Stimulated activated CD8-positive, alpha-beta memory T cell treated with anti-CD3 and anti-CD28 coated beads, Interleukin-15, amount 100 ng/mL, for 1 hour (primary cell): Measurements from ENCODE around the gene ABTB1.

Experiments
- DNase-seq: peaks from one replicate; pipeline ENCODE4 v3.0.0-alpha.2; 2020; ENCODE audit warnings: low read depth

The ABTB1 gene

DNA sequence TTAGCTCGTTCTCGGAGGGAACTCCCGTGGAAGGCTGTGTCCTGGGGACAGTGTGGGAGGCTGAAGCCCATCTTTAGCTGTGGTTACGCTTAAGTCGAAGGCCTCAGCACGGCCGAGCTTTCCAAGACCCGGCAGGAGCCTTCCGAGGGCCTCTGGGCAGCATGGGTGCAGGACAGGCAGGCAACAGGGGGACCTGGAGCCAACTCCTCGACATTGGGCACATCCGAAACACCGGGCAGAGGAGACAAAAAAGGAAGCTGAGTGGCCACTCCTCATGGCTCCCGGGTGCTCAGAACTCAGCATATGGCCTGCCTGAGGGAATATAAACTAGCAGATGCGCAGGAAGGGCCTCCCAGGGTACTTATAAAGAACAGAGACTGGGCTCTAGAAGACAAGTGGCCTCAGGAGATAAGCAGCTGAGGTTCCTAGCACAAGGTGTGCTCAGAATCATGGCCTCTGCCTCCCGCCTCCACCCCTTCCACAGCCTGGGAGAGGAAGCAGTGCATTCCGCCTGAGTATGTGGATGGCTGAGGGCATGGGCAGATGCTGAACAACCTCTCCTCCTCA, 34.1 kb downstream of the ABTB1 start:
- no peak for DNase-seq

DNA sequence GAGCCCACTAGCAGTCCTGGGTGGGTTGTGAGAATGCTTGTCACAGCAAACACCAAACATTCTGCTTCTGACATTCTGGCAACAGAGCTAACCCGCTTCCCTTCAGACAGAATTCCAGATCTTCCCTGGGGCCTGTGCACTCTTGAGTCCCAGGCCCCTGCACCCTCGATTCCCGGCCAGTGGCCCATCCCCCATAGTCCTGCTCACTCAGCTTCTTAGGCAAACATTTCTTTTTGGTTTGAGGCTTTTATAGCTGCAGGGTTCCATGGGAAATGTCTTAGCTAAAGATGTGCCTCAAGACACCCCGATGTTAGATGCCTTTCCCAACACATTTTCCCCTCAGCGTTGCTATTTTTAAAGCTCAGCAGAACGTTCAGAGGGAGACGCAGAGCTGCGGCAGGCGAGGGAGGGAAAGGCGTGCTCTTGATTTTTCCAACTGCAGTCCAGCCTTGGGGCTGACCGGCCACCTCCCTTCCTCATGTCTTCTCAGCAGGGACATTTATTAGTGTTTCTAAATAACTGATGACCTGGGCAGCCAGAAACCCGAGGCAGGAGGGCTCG, 35.2 kb downstream of the ABTB1 start:
- DNase-seq: no peak

DNA sequence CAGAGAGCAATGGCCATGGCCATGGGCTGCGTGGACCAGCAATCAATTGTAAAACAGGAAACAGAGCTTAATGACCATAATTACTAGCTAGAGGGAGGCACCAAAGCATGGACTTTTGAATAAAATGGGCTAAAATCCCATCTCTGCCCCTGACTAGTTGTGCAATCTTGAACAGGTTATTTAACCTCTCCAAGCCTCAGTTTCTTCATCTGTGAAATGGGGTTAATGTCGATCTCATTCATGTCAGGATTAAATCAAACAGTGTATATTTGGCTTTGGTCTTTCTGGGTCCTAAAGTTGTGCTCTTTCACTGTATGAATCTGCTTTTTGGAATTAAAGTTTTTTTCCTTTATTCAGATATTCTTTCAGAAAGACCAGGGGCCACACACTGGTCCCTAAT, 36.1 kb downstream of the ABTB1 start:
- no peak for DNase-seq

DNA sequence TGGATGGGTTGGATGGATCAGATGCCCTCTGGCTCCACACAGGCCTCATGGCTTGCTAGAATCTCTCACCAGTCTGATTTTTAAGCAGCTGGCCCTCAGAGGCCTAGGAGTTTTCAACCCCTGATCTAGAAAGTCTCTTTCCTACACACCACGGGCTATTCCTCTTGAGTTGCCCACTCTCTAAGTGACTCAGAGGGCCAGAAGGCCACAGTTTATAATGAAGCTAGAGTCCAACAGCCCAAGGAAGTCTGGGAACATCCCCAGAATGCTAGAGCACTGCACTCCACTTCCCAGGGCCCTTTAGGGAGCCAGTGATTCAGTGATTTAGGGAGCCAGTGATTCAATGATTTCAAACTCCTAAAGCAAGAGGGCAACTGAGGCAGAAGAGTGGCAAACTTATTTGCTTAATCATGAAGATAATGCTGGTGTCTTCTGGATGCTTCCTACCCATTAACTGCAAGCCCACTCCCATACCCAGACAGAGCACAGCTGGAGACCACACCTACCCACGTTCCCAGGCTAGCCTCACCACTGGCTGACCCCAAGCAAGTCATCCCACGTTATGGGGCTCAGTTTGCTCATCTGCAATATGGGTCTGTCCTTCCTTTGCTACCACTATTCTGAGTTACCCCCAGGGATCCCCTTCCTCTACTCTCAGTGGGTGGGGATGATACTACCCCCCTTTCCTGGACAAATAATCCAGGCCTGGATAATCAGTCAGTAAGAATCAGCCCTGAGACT, 36.7 kb downstream of the ABTB1 start:
- DNase-seq: no peak

DNA sequence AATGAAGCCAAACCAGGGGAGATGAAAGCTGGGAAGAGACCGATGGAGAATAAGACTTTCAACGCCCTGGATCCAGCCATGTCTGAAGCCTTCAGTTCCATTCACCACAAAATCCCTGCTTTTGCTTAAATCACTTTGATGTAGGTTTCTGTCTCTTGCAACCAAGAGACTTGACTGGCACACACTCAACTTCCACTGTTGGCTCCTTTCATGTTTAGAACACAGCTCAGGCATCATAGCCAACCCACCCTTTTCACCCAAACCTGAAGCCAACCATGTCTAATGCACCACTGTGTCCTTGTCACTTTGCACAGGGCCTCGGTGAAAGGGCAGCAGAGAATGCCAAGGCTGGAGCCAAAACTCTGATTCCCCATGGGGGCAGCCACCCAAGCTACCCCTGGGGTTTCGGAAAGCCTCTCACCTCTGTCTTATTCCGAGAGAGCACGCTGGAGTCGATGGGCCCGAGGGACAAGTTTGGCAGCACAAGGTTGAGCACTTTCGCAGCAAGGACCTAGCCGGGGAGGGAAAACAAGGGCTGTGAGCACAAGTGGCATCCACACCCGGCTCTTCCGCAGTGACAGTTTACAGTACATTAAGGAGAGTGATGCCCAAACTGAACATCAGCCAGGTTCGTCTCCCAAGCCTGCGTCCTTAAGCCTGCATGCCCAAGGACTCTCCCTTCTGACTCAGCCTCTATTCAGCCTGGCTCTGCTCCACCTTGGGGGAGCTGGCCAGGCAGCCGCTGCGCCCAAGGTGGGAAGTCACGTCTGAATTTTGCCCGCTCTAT, 37.6 kb downstream of the ABTB1 start:
- DNase-seq: no peak

GRCh38 chr3:127711021-127711695, 38.4 kb downstream of the ABTB1 start:
- DNase-seq: no peak

GRCh38 chr3:127711896-127712295, 39.1 kb downstream of the ABTB1 start:
- no peak for DNase-seq

DNA sequence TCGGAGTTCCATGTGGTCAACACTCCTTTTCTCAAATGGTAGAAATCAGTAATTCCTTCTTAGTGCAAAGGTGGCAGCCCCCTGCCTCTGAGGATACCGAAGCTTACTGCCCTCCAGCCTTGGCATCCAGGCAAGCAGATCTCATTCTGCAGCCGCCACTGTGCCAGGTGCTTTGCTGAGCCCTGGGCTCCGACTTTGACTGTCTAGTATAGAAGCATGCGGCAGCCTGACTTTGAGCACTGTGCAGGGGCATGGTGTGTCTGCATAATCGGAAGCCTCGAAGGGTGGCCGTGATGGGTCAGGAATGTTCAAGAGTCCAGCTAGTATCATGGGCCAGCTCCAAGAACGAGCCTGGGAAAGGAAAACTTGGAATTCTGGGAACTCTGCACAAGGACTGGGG, 39.7 kb downstream of the ABTB1 start:
- no peak for DNase-seq

DNA sequence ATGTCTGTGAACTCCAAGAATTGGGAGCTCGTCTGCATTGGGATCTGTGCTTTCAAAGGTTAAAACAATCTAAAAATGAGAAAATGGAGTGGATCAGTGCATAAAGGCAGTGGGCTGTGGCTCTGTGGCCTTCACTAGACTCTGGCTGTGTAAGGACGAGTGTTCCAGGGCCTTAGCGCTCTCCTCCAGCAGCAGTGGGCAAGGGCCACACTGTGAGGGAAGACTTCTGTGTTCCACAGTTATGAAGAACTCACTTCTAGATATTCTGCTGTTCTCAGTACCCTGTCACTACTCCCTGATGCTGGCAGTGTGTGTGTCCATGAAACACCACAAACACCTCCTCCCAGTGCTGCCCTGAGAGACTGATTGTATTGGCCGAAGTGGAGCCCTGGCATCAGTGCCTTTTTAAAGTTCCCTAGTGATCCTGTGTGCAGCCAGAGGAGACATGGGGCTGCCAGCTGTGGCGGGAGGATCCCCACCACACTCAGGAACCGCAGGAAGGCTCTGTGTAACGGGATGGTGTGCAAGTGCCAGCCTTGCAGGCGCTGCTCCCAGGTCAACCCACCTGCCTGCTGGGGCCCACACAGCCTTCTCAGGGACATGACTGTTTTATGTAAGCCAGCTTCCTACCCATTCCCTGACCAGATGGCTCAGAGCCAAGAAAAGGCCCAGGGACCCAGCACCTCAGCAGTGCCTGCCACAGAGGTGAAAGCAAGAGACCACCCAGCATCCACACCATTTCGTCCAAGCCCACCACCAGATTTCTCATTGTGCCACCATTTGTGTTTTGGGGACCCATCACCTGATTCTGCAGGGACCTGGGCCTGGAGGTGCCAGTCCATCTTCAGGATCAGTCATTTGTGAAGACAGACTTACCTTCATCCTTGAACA, 40.4 kb downstream of the ABTB1 start:
- no peak for DNase-seq

GRCh38 chr3:127714125-127714571, 41.4 kb downstream of the ABTB1 start:
- no peak for DNase-seq

GRCh38 chr3:127714866-127715265, 42.1 kb downstream of the ABTB1 start:
- no peak for DNase-seq

DNA sequence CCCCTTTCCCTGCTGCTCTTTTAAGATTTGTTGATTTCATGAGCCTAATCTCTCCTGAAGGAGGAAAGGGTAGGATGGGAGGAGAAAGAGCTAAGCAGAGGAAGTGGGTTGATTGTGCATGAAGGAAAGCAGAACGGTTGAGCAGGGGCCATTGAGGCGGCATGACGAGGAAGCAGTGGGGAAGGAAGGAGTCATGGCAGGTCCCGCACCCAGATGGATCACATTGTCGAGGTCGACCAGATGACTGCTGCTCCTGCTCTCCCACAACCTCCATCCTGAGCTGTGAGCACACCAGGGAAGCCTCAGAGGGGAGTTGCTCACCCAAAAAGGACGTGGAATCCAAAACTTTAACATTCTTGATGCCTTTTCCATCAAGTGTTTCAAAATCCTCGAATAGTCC, 42.8 kb downstream of the ABTB1 start:
- DNase-seq: no peak

GRCh38 chr3:127716384-127716783, 43.6 kb downstream of the ABTB1 start:
- DNase-seq: no peak

DNA sequence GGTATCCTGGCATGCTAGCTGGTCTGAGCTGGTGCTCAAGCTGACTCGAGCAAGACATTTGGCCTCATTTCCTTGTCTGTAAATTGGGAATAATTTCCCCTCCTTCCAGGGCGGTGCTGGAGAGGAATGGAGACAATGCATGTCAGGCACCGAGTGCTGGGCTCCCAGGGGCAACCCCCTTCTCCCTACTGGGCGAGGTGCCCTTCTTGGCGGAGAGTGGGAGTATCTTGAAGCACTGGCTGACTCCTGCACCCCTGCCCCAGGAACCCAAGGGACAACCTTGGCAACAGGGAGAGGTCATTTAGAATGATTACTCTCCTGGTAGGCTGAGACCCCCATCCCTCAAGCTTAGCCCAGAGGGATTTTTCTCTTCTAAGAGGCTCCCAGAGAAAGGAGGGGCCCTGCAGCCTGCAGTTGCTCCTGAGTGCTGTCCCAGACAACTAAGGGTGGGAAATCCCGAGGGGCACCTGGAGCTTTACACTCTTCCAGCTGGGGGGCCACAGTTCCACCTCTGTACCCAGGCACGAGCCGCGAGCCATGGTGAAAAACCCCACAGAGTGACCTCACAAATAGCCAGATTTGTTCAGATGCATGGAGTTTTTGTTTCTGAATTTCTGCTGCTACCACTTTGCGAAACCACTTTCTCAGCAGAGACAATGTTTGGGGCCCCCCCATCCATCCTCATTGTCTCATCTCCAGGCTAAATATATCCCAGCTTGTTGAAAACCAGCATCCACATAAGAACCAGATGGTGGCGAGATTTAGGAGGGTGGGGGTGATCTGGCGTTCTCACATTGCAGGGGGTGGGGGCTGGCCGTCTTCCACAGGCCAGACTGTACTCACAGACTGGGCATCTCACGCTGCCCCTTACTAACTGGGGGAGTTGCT, 44.8 kb downstream of the ABTB1 start:
- DNase-seq: no peak

- DNase-seq: no peak
These were observed 45.6 kb downstream of the ABTB1 start for GRCh38 chr3:127718245-127718915.

DNA sequence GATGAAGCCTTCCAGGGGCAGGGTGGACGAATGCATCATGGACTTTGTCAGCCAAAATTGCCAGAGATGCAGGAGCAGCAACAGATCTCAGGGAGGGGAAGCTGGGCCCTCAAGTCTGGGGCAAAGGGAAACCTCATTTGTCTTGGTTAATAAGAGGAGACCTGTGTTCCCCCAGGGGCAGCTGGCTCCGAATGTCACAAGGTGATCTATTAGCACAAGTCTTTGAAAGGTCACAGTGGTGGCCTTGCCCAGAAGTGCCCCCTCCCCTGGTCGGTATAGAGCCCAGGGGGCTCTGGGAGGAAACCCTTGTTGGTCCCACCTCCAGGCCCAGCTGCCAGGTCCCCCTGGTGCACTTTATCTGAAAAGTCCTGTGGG, 46.2 kb downstream of the ABTB1 start:
- no peak for DNase-seq

GRCh38 chr3:127719369-127719768, 46.6 kb downstream of the ABTB1 start:
- no peak for DNase-seq

GRCh38 chr3:127720161-127720823, 47.5 kb downstream of the ABTB1 start:
- DNase-seq: no peak
